Stimulated activated CD8-positive, alpha-beta memory T cell treated with anti-CD3 and anti-CD28 coated beads, Interleukin-2, amount 100 ng/mL, for 48 hours (primary cell): ENCODE data around the gene POLR2J2.
"Not testable (repeated sequence)": the region's sequence is repeated elsewhere in the genome, so short reads cannot be mapped to it uniquely, and the experiment has no call there.

ENCODE experiments used
- DNase-seq, 2 donors: peaks; one replicate each; pipeline ENCODE4 v3.0.0-alpha.2; 2020; ENCODE audit warnings: low read depth in 2 of 2

POLR2J2 gene

GRCh38 chr7:102671166-102671955 is at the start of gene POLR2J2:
Gene POLR2J2, minus strand, starts transcription at chr7:102671663. Its CDS starts 62 bp downstream, at chr7:102671601.
- DNase-seq: not testable (repeated sequence)

- not testable (repeated sequence) for DNase-seq
These were observed 47.0 kb upstream of the POLR2J2 start for GRCh38 chr7:102718491-102718890.

- DNase-seq: not testable (repeated sequence)
These were observed 44.3 kb upstream of the POLR2J2 start for GRCh38 chr7:102715718-102716117.

- not testable (repeated sequence) for DNase-seq
These were observed 43.5 kb upstream of the POLR2J2 start for GRCh38 chr7:102714774-102715522.

- not testable (repeated sequence) for DNase-seq
These were observed 42.2 kb upstream of the POLR2J2 start for GRCh38 chr7:102713691-102714080.

- not testable (repeated sequence) for DNase-seq
These were observed 41.7 kb upstream of the POLR2J2 start for GRCh38 chr7:102713011-102713690.

GRCh38 chr7:102698962-102699750 is 27.7 kb upstream of the POLR2J2 start:
- DNase-seq: not testable (repeated sequence)

- not testable (repeated sequence) for DNase-seq
These were observed 26.4 kb upstream of the POLR2J2 start for GRCh38 chr7:102697642-102698512.

- DNase-seq: not testable (repeated sequence)
These were observed 24.5 kb upstream of the POLR2J2 start for GRCh38 chr7:102696009-102696408.

- DNase-seq: not testable (repeated sequence)
These were observed 23.6 kb upstream of the POLR2J2 start for GRCh38 chr7:102695033-102695552.

- not testable (repeated sequence) for DNase-seq
These were observed 22.5 kb upstream of the POLR2J2 start for GRCh38 chr7:102694008-102694407.

GRCh38 chr7:102690602-102691001 is 19.1 kb upstream of the POLR2J2 start:
- not testable (repeated sequence) for DNase-seq

GRCh38 chr7:102689436-102690282 is 18.2 kb upstream of the POLR2J2 start:
- DNase-seq: not testable (repeated sequence)

- DNase-seq: not testable (repeated sequence)
These were observed 17.0 kb upstream of the POLR2J2 start for GRCh38 chr7:102688299-102689036.

GRCh38 chr7:102682560-102682959 is 11.1 kb upstream of the POLR2J2 start:
- not testable (repeated sequence) for DNase-seq

- DNase-seq: not testable (repeated sequence)
These were observed 9.3 kb upstream of the POLR2J2 start for GRCh38 chr7:102680780-102681179.

- DNase-seq: not testable (repeated sequence)
These were observed 4.1 kb upstream of the POLR2J2 start for GRCh38 chr7:102675545-102675944.

GRCh38 chr7:102673447-102674067 is 2.1 kb upstream of the POLR2J2 start:
- not testable (repeated sequence) for DNase-seq
